ENCODE data around the gene FABP1.

DNA sequence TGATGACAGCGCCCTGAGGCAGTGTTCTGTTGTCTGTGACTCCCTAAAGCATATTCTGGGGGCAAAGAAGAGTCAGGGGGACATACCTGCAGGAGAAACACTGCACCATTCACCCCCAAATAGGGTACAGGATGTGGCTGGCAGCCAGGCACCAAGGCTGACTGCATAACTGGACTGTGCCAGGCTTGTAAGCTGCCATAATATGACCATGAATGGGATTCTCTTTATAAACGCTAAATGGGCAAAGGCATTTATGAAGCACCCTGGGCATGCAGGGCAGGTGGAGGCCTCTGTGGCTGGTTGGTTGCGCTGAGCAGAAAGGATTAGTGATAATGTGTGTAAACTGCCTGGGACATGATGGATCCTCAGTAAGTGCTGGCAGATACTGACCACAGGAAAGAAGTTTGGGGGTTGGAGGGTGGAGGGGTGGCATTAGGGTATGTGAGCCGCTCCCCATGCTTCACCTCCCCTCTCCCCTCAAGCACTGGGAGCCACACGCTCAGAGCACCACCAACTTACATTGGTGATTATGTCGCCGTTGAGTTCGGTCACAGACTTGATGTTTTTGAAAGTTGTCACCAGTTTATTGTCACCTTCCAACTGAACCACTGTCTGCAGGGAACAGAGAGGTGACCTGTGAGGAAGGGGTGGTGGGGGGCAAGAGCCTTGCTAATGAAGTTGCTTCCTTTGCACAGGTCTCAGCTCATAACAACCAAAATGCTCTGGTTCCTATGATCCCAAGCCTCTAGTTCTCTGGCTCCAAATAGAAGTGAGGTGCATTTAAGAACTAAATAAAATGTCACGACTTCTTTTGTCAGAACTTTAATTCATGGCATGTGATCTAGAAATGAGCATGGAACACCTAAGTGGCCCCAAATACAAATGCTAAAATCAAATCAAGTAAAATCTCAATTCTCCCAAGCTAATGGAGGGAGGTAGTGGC is 3.6 kb downstream of the FABP1 start:
- TF ChIP-seq POLR2AphosphoS5 (IDR thresholded peaks at IDR 0.05) (no peak), POLR2A (IDR thresholded peaks at IDR 0.05) (no peak), EP300 (IDR thresholded peaks at IDR 0.05) (no peak), CTCF (IDR thresholded peaks at IDR 0.05) (no peak)

Measured in upper lobe of left lung (tissue), 4 donors.